Measurements from ENCODE around the gene KCNG2. TPM values are rescaled to one million over a fixed set of nuclear protein-coding genes. Genes with fewer than 3 reads are reported as not detected.

KCNG2 gene
- total RNA-seq, 1 donor from 2014 or later, result not detected

DNA sequence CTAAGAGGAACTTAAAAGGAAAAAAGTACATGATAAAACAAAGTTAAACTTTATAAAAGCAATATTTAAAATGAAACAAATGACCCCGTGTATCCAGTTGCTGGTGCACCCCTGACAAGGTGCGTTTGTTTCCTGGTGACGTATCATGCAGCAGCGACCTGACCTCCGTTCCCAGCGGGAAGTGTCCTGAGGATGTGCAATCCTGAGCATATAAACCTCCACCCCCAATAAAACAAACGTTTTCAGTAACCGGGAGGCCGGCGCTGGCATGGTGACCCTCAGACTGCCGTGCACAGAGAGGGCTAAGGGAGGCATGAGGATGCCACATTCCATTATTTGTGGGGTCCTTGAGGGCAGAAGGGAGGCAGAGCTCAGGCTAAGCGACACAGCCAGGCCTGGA, 138.9 kb downstream of the KCNG2 start:
- DNase-seq (peak; percentile 20), ATAC-seq (ENCODE audit: poor library complexity) (no peak)
- intact Hi-C loops (cut with DNase I), result no loop called here

GRCh38 chr18:79937103-79937860, 139.5 kb downstream of the KCNG2 start:
- peak; percentile 11 for DNase-seq
- intact Hi-C loops (cut with DNase I), result no loop called here
- ATAC-seq (ENCODE audit: poor library complexity), result no peak

- intact Hi-C loops (cut with DNase I), result no loop called here
- ATAC-seq (ENCODE audit: poor library complexity) (no peak), DNase-seq (no peak)
Measured at GRCh38 chr18:79938196-79938595, 140.5 kb downstream of the KCNG2 start.

DNA sequence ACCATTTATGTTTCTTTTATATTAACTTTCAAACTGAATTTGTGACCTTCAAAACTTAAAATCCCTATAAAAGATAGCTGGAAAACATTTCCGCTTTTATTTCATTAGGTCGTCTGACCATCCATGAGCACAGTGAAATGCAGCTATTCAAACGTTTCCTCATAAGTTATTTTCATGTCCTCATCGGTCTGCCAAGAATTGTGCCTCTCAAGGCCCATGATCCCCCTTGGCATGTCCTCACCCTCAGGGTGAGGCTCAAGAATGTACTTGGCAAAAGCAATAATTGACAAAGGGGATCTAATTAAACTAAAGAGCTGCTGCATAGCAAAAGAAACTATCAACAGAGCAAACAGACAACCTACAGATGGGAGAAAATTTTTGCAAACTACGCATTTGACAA, 141.4 kb downstream of the KCNG2 start:
- no peak for DNase-seq
- ATAC-seq (ENCODE audit: poor library complexity), result no peak
- intact Hi-C loops (cut with DNase I), result no loop called here

DNA sequence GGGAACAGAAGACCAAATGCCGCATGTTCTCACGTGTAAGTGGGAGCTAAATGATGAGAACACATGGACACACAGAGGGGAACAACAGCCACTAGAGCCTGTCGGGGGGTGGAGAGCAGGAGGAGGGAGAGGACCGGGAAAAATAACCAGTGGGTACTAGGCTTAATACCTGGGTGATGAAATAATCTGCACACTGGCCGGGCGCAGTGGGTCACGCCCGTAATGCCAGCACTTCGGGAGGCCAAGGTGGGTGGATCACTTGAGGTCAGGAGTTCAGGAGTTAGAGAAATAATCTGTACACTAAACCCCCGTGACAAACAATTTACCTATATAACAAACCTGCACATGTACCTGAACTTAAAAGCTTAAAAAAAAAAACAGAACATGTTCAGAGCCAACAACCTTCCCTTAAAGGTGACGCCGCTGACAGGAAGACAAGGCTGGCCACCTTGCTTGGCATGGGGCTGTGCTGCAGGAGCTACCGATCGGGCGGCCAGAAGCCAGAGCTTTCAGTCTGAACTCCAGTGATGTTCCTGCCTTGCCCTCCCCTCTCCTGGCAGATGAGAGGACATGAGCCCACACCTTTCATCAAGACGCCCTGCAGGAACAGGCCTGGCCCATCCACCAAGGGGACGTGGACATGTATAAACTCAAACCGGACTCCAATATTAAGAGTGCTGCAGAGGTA, 142.5 kb downstream of the KCNG2 start:
- DNase-seq (peak; percentile 35), ATAC-seq (ENCODE audit: poor library complexity) (no peak)
- intact Hi-C loops (cut with DNase I), result no loop called here

- intact Hi-C loops (cut with DNase I), result no loop called here
- DNase-seq (no peak), ATAC-seq (ENCODE audit: poor library complexity) (no peak)
Measured at GRCh38 chr18:79940814-79941472, 143.2 kb downstream of the KCNG2 start.

GRCh38 chr18:79941473-79942119, 143.9 kb downstream of the KCNG2 start:
- intact Hi-C loops (cut with DNase I), result no loop called here
- DNase-seq, result no peak
- no peak for ATAC-seq (ENCODE audit: poor library complexity)

- DNase-seq, result no peak
- ATAC-seq (ENCODE audit: poor library complexity), result peak; percentile 23
- intact Hi-C loops (cut with DNase I), result no loop called here
Measured at GRCh38 chr18:79942211-79942610, 144.5 kb downstream of the KCNG2 start.

- ATAC-seq (ENCODE audit: poor library complexity) (peak; percentile 14), DNase-seq (no peak)
- intact Hi-C loops (cut with DNase I), result no loop called here
Measured at GRCh38 chr18:79942786-79943607, 145.3 kb downstream of the KCNG2 start.

GRCh38 chr18:79943608-79944125, 145.9 kb downstream of the KCNG2 start:
- ATAC-seq (ENCODE audit: poor library complexity), result no peak
- intact Hi-C loops (cut with DNase I), result no loop called here
- no peak for DNase-seq

DNA sequence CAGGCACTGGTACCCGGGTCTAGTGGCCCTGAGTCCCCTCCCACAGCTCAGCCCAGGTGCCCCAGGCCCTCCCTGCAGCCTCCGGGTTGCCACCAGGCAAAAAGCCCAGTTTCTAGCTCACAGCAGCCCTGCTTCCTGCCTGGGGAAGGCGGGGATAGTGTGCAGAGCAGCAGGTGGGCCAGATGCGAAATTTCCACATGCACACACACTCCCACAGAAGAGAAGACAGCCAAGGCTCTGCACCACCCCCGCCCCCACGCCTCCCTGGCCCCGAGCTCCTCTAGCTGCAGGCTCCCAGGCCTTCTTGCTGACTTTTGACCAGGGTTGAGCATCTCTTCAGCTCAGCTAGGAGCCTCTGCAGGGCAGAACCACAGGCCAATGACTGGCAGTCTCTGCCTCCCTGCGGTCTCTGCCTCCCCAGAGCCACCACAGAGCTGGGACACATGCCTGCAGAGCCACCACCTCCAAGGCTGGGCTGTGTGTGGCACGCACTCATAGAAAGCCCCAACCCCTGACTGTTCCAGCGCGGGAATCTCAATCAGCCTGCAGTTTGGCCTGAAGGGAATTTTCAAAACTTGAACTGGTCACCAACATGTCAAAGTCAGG, 146.5 kb downstream of the KCNG2 start:
- intact Hi-C loops (cut with DNase I), result no loop called here
- ATAC-seq (ENCODE audit: poor library complexity), result peak; percentile 11
- DNase-seq, result no peak

DNA sequence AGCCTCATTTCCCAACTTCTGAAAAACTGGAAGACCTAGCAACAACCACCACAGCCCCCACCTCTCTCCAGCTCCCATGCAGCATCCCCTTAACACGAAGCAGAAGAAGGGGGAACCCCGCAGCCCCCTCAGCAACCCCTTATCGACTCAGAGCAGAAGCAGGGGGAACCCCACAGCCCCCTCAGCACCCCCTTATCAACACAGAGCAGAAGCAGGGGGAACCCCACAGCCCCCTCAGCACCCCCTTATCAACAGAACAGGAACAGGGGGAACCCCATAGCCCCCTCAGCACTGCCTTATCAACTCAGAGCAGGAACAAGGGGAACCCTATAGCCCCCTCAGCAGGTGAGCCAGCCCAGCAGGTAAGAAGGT, 147.0 kb downstream of the KCNG2 start:
- intact Hi-C loops (cut with DNase I), result no loop called here
- ATAC-seq (ENCODE audit: poor library complexity) (no peak), DNase-seq (no peak)

DNA sequence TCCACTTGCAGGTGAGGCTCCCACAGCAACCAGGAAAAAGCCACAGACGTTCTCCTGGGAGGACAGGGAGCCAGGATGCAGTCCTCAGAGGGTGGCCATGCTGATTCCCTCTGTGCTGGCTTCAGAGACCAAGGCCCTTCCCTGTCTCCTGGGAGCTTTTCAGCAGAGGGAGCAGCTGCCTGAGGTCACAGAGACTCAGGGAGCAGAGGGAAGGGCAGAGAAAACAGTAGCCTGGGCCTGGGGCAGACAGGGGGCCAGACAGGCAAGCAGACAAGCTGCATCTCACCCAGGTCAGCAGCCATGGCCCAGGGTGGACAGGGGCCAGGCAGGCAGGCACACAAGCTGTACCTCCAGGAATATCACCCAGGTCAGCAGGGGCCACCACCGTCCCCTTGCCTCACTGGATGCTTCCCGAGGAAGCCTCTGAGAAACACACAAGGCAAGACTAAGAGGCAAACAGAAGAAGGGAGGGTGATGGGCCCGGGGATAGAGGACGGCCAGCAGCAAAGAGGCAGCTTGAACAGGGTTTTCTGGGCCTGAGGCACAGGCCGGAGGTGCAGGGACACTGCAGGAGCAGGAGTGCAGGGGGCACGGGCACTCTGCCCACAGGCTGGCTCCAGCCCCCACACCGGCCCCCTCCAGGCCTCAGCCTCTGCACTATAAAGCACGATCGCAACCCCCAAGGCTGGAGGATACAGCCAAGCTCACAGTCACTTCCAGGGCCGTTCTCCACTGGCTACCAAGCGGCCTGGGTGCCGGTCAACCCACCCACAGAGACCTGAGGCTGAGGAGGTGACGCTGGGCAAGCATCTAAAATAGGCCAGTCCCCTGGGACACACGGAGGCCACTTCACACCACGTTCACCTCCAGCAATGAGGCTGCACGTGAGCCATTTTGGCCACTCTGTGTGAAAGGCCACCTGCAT, 147.6 kb downstream of the KCNG2 start:
- ATAC-seq (ENCODE audit: poor library complexity), result no peak
- intact Hi-C loops (cut with DNase I), result no loop called here

DNA sequence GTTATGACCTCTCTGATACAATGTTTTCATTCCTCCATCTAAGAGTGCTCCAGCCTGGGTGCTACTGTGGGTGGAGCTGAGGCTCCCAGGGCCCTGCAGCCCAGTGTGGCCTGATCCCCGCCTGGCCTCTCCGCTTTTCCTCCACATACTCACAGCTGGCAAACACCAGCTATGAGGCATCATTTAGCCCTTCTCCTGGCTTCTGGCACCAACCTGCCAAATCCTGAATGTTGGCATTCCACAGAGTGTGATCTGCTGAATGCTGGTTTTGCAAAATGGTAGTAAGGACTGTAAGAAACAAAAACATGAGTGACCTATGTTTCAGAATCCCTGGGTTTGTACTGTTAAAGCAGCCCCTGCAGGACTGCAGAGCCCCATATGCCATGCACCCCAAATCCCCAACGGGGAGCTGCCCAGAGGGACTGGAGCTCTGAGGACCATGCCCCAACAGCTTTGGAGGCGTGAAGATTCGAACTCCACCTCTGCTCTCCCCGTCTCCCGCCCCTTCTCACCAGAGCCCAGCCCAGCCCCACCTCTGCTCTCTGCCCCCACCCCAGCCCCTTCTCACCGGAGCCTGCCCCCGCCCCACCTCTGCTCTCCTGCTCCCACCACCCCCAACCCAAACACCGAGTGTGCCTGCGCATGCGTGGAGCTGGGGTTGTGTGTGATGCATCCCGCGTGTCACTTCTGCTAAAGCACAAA, 149.5 kb downstream of the KCNG2 start:
- intact Hi-C loops (cut with DNase I), result no loop called here
- no peak for ATAC-seq (ENCODE audit: poor library complexity)
- no peak for DNase-seq

More for the DNA sequence above, 147.6 kb downstream of the KCNG2 start:
- no peak for DNase-seq

DNA sequence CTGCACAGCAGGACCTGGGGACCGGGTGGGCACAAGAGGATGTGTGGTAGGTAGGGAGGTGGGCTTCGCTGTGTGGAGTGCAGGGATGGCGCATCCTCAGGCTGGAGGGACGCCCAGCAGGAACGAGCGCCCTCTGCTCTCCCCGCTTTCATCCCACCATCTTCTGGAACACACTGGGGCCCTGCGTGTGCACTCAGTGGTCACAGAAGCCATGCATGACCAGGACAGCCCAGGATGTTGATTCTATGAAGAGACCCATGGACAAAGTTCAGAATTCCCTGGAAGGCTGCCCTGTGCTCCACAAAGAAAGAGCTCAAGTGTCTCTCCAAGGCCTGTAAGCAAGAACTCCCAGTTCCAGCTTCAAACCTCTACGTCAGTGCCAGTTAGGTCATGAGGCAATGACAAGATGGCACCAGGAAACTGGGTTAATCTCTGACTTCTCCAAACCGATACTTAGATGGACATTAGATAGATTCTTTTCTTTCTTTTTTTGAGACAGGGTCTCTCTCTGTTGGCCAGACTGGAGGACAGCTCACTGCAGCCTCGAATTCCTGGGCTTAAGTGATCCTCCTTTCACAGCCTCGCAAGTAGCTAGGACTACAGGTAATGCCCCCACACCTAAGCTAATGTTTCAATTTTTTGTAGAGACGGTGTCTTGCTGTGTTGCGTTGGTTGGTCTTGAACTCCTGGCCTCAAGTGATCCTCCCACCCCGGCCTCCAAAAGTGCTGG, 150.3 kb downstream of the KCNG2 start:
- DNase-seq (no peak), ATAC-seq (ENCODE audit: poor library complexity) (no peak)
- intact Hi-C loops (cut with DNase I), result no loop called here
